NCI-H2081 treated with DMSO at 0.1 percent for 48 hours (cell line): ENCODE data around the gene RRAS2.
"Not testable (repeated sequence)": the region's sequence is repeated elsewhere in the genome, so short reads cannot be mapped to it uniquely, and the experiment has no call there.

Source experiments
- DNase-seq: peaks from one replicate; lab custom pipeline; 2025; lab: John Stamatoyannopoulos, UW

Gene RRAS2

DNA sequence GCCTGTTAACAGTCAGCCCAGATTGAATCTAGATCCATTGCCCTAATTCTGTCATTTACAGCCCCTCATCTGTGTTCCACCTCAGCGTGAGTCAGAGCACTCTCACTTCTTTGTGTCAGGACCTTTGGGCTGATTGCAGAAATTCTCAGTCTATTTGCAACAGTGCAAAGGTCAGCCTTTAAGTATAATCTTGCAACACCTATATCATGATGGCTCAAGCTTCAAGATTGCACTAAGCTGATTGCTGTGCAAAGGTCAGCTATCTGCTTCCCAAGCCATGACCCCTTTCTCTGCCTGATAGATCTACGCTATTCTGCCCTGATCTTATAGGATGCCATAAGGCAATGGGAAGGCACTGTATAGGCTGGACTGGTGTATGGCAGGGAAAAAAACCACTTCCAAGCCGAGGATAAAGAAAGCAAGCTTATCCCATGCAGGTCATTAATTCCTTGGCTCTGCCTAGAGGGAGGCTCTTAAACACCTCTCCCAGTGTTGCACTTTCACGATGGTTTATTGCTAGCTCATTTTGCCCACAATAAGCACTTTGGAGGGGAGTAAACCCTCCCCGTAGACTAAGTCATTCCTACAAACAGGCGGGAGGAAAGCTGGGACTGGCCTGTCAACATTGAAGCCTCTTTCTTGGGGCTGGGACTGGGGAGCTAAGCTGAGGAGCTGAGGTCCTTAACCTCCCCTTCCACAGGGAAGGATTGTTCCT is 100.6 kb downstream of the RRAS2 start:
- no peak for DNase-seq

DNA sequence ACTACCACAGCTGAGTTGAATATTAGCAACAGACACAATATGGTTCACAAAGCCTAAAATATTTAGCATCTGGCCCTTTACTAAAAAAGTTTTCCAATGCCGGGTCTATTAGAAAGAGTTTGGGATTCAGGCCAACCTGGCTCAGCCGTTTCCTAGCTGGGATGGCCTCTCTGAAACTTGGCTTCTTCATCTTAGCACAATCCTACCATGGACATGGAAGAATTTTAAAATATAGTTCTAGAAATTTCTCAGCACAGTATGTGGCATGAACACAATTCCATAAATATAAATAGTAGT is 103.8 kb downstream of the RRAS2 start:
- no peak for DNase-seq

DNA sequence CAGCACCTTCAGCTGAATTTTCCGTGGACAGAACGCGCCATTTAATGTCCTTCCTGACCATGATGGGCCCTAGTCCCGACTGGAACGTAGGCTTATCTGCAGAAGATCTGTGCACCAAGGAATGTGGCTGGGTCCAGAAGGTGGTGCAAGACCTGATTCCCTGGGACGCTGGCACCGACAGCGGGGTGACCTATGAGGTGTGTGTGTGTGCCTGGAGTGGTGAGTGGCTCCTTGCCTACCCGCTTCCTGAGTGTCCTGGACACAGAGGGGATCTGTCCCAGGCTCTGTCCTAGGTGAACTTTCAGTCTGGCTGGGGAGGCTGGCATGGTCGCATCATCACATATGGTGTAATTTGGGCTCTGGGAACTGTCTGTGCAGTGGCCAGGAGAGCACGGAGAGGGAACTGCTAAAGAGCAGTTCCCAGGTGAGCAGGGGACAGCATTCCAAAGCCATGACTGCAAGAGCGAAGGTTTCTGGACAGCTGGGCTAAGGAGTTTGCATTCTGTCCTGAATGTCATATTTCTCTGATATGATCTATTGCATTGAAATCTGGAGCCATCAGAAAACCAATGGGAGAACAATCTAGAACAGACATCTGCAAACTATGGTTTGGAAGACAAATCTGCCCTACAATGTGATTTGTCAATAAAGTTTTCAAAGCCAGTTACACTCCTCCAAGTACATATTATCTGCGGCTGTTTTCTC is 104.3 kb downstream of the RRAS2 start:
- DNase-seq = no peak

DNA sequence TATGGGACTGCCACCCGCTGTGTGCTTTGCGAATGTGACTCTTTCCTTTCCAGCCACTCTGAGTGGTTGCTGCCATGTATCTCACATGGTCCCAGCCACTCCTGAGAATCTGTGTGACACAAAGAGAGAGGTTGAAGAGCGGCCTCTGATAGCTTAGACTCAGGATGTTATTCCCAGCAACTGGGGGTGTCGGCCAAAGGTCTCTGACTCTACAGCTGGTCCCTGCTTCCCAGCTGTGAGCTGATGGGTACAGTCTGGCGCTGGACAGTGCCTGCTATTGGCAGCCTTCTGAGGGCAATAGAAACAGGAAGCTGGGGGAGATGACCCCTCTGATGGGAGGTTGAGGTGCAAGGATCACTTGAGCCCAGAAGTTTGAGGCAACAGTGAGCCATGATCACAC is 105.1 kb downstream of the RRAS2 start:
- no peak for DNase-seq

DNA sequence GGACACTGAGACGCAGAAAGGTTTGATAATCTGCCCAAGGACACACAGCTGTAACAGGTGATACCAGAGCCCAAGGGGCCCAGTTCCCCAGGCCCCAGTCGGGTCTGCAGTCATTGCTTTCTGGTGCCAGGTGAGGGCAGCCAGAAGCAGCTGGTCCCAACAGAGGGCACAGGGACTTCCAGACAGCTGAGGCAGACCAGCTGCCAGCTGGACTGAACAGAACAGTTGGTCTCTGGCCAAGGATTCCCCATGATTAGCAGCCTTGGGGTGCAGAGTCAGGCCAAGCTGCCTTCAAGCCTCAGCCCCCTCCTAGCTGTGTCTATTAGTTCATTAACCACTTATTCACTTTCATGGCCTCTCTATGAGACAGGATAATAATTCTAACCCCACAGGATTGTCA is 105.6 kb downstream of the RRAS2 start:
- DNase-seq = no peak

DNA sequence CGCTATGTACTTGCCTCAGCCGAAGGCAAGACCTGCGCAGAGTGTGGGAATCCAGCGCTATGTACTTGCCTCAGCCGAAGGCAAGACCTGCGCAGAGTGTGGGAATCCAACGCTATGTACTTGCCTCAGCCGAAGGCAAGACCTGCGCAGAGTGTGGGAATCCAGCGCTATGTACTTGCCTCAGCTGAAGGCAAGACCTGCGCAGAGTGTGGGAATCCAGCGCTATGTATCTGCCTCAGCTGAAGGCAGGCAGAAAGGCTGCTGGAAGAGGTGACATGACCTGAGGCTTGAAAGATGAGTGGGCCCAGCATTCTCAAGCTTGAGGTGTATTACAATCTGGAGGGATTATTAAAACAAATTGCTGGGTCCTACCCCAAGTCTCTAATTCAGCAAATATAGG is 106.5 kb downstream of the RRAS2 start:
- not testable (repeated sequence) for DNase-seq

DNA sequence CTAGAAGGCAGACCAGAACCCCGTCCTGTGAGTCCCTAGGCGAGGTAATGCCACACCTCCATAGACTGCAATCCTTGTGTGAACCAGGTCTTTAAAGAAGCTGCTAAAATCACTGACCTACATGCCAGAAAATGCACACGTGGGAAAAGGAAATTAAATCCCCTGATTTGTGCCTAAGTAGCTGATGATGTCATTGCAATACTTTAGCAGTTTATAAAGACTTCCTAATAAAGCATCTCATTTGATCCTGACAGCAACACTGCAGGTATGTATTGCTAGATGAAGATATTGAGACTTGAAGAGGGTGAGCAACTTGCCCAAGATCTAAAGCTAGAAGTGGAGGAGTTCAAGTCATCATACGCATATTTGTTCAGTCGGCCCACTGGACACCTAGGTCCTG is 107.2 kb downstream of the RRAS2 start:
- DNase-seq = no peak

DNA sequence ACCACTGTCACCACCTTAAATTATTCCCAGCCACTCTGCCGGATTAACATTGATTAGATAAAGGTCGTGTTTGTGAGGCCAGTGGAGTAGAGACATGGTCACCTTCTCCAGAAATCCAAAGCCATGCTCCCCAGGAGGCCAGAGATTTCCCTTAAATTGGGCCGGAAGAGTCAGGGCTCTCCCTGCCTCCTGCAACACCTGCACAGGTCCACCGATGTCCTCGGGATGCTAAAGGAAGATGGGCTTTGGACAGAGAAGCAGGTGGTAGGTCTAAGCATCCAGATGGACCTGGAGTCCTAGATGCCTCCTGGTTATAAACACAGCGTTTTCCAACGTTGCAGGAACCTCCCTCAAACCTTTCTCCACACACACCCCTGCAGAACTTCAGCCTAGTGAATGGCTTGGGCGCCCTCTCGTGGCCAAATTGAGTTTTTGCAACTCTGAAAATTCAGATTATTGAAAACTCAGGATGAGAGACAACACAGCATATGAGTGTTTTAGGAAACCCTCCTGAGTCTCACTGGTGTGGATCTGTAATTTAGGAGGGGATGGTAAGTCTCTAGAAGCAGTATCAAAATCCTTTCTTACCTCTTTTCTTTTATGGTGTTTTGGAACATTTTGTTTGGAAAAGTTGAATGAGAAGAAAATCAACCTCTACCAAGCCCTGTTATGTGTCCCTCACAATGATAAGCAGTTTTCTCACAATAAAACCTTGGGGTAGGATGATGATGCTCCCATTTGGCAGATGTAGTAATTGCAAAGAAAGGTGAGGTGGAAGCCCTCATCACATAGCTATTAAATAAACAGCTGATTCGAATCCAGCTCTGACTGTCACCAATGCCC is 109.6 kb downstream of the RRAS2 start:
- DNase-seq = peak; percentile 0

DNA sequence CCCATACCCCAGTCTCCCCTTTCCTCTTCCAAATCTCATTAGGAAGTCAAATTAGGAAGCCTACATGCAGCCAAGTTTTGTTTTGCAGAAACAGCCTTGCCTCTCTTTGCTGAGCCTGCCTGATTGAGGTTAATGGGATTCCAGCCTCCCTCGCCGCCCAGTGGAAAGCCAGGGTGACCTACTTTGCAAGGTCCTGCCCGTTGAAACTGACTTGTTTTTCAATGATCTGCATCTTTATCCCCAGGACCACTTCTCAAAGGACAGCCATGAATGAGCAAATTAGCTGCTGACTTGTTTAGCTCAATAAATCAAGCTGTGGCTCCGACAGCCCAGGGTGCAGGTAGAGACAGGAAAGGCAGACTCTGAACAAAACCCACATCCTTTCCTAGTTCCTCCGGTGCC is 110.4 kb downstream of the RRAS2 start:
- no peak for DNase-seq

DNA sequence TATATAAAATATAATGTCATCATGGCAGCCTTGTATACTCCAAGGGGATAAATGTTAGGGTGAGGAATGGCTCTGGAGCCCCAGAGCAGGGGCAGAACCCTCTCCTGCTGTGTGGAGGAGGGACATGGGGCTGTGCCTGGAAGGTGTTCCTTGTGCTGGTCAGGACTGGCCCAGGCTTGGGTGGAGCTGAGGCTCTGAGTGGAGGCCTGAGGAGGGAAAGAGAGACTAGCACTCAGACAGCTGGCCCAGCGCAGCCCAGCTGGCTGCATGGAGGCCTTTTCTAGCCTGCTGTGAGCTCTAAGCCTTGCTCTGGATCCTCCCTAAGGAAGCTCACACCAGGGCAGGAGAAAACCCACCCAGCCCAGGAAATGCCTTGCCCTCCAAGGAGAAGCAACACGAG is 113.5 kb downstream of the RRAS2 start:
- no peak for DNase-seq

DNA sequence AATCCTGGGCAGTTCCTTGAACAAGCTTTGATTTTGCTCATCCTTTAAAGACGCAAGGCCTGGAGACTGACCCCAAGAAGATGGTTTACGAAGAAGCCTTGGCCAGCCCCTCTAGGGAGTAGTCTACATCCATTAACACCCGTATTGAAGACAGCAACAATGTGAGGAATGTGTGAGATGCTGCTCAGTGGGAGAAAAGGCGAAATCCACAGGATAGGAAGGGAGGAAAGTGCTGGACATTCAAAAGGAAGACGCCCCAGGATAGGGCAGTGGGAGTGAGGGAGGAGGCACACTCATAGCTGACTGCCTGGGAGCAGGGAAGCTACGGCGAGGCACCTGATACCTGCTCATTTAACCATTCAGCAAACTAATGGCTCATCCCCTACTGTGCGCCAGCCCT is 114.1 kb downstream of the RRAS2 start:
- no peak for DNase-seq

DNA sequence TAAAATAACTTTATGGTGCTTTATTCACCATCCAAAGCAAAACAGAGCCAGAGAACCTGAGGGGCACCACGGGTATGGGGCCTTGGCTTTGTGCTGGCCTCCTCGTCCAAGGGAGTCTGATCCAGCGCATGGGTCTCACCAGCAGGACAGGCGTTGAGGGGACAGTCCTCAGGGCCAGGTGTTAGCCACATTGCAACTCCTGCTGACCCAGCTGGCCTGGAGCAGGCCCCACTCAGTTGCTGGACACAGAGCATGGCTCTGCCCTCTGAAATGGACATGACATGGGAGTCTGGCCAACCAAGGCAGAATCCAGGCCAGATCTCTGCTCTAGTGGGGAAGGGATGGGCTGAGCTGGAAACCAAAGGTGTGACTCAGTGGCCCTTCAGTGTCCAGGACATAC is 116.2 kb downstream of the RRAS2 start:
- DNase-seq = no peak

DNA sequence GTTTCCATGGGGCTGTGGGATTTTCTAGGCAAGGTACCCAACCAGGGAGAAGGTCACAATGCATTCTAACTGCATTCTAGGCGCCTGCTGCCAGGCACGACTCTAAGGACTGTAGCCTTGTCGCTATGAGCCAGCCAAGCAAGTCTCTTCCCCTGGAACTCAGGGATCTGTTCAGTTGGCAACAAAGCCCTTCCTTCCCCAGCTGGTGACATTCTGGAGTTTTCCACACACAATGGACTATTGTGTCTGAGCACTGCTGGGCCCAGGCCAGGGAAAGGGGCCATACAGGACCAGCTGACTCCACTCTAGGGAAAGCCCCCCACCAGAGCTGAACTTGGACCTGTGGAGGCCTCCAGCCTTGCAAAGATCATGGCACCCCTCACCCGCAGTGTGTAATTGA is 116.8 kb downstream of the RRAS2 start:
- DNase-seq = no peak

DNA sequence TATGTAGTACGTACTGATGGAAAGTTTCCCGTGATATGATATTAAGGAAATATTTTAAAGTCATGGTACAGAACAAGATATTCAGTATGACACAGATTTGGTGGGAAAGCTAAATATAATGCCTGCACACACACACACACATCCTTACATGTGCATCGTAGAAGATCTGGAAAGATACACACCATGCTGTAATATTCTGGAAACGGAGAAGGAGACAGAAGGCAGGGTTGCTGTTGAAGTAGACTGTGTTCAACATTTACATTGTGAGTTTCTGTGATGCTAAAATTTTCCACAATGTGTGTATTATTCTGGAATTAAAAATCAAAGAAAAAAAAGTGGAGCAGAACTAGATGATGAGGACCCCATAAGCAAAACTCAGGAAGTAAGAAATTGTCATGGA is 118.0 kb downstream of the RRAS2 start:
- no peak for DNase-seq

DNA sequence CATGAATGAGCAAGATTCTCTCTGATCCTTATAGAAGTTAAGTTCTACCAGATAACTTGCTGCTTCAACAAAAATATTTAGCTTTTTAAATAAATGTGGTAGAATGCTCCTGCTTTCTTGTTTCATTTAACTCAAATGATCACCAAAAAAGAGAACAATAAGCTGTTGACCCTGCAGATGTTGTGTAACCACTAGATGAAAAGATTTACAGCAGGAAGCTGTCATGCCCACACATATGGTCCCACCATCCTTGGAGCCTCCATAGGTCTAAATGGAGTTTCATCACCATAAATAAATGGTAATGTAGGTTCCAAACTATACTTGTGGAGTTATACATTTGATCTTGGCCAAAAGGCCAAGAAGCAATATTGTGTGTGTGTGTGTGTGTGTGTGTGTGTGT is 118.8 kb downstream of the RRAS2 start:
- no peak for DNase-seq

DNA sequence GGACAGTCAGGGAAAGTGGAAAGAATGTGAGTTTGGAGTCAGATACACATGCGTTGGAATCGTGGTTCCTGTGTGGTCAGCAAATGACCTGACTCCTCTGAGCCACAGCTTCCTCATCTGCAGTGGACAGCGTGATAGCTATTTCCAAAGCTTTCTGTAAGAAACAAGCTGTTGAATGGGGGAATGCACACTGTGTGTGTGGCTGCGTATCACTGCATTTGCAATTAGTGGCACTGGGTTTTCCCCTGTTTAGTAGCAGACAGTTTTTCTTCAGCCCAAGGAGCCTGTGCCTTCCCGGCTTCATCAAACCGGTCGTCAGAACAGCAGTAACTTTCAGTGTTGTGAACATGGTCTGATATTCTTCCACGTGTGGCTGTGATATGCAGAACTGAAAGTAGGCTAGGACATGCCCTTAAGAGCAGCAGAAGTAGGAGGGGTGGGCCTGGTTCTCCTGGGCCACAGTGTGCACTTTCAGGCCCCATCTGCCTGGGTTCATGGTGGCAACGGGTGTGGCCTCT is 121.5 kb downstream of the RRAS2 start:
- DNase-seq = no peak

DNA sequence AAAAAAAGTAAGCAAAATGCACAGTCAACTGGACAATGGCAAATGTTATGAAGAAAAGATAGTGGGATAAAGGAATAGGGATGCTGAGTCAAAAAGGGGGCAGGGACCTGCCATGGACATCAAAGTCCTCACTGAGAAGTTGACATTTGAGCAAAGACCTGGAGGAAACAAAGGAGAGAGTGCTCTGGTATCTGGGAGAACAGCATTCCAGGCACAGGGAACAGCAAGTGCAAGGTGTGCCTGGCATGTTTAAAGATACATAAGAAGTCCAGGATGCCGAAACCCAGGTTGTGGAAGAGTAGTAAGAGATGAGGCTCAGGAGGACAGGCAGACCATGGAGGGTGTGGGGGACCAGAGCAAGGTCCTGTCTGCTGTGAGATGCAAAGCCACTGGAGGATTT is 123.3 kb downstream of the RRAS2 start:
- DNase-seq = no peak

DNA sequence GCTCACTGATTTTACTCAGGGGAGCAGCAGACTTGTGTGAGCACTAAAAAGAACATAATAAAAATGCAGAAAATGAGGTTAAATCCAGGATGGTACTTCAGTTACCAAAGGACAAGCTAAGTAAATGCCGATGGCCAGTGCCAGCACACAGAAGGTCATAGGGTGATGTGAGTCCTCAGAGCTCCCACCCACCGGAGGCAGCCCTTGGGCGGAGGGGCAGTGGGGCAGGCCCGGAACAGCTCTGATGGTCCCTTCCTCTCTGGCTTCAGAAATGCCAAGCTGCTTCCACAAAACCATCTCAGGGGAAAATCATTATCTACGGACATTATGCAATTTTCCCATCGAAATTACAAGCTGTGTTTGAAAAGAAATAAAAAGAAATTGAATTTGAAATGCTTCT is 124.5 kb downstream of the RRAS2 start:
- no peak for DNase-seq

DNA sequence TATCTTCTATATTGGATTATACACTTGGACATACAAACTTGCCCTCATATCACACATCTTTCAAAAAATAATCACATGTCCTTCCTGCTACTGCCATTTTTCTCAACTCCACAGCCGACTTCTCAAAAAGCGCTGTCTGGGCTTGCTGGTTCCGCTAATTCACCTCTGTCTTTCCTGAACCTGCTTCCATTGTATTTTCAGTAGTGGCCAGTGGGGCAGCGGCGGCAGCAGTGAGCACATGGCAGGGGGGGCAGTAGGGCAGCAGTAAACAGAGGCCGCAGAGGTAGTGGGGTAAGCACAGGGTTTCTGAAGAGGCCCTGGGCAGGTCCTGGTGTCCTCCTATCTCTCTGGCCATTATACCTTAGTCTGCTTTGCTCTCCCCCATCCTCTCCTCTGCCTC is 126.3 kb downstream of the RRAS2 start:
- no peak for DNase-seq

DNA sequence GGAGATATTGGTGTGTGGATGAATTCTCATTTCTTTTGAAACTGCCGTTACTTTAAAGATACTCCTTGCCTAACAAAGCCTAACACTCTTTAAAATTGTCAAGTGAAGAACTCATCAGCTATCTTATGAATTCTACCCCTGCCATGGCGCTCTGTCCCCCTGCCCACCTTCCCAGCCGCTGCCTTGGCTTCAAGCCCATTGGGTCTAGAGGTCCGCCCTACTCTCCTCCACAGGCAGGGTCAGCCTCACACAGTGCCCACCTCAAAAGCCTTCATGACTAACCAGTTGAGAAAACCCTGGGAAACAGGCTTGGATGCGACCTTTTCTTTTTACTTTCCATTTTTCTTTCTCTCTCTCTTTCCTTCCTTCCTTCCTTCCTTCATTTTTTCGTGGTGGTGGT is 128.6 kb downstream of the RRAS2 start:
- DNase-seq = no peak

DNA sequence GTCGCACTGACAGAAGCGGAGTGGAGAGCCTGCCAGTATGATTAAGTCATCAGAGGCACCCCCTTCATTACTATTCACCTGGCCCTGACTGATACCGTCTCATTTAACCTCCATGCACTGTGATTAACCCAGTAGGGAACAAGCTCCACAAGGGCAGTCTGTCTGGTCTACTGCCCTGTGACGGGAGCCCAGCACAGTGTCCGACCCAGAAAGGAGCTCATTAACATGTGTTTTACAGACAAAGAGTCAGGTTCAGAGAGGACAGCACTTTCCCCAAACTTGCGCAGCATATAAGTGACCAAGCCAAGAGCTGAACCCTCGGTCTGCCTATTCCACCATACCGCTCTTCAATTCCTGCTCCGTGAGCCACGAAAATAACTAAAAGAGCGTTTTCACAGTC is 129.5 kb downstream of the RRAS2 start:
- DNase-seq = no peak

DNA sequence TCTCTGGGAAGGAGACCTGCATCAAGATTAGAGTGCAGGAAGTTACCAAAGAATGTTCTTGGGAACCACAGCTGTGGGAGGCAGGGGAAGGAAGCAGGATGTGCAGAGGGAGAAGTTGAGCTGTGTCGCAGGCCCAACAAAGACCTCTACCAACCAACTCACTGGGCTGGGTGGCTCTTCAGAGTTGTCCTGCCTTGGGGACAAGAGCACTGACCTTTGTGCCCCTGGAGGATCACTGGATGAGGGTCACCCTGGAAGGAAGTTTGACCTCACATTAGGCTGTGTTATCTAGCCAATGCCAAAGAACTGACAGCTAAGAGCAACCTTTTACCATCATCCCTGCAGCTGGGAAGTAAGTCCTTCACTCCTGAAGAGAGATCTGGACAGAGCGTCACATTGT is 130.6 kb downstream of the RRAS2 start:
- no peak for DNase-seq
